ENCODE data around the gene SLC35E1. TPM values are rescaled to one million over a fixed set of nuclear protein-coding genes. Genes with fewer than 3 reads are reported as not detected.

Gene SLC35E1
- total and polyA plus RNA-seq, 2 donors from 2014 or later: 19.8 to 47.1 TPM

DNA sequence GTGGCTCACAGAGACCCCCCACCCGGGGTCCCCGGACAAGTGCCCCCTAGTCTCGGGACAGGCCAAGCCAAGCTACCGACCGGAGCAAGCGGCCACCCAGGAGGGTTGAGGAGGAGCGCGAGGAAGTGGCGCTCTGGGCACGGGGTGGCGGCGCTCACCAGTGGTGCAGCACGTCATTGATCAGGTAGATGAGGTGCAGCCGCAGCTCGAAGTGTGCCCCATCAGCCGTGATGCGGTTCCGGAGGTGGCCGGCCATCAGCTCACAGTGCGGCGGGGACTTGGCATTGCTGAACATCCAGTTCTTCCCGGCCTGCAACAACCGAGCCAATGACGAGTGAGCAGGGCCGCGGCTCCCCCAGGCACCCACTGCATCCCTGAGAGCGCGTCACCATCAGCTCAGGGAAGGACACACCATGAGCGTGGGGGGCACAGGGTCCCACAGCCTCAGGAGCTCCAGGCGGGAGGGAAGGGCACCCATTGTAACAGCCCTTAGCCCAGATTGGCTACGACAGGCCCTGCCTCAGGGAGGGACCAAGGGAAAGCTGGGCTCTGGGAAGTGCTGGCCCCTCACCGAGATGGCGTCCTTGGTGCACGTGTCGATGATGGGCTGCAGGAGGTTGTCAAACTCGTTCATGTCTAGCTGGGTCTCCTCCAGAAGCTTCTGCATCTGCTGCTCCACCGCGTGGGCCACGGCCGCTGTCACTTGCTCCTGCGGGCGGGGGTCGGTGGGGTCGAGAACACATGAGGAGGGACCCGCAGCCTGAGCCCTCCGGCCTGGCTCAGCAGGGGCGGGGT is 39.6 kb downstream of the SLC35E1 start:
- DNase-seq: no peak
- intact Hi-C loops (cut with DNase I): no loop called here

GRCh38 chr19:16531380-16531669 is 40.9 kb downstream of the SLC35E1 start:
- Histone ChIP-seq H3K27me3 (ENCODE audit: control insufficient read depth, insufficient read depth, low read length) (no peaks in the 10 kb centered on the region), H3K4me1 (ENCODE audit: control insufficient read depth in 2 of 3, insufficient read depth in 2 of 3, low read depth in 1 of 3, low read length in 3 of 3) (peaks cover 0 to 10% (median 8%) of the 10 kb centered on the region in 3 donors), H3K9me3 (ENCODE audit: control insufficient read depth in 2 of 3, insufficient read depth in 1 of 3, low read length in 3 of 3) (no peaks in the 10 kb centered on the region), H3K36me3 (ENCODE audit: control insufficient read depth in 2 of 3, insufficient read depth in 3 of 3, low read length in 3 of 3) (peaks cover 0 to 69% (median 31%) of the 10 kb centered on the region in 3 donors), H3K4me3 (ENCODE audit: low read length in 3 of 3) (no peak overlapping the region), H3K27ac (ENCODE audit: low read depth in 2 of 2, low read length in 2 of 2) (no peak overlapping the region), H3K9ac (ENCODE audit: low read length in 3 of 3) (no peak overlapping the region)
- intact Hi-C loops (cut with DNase I): no loop called here
- TF ChIP-seq CTCF (IDR thresholded peaks at IDR 0.05; ENCODE audit: borderline replicate concordance, extremely low read depth, insufficient read depth): no peak
- FAIRE-seq (no peak), DNase-seq (no peak)

More for the DNA sequence above, 39.6 kb downstream of the SLC35E1 start:
- TF ChIP-seq CTCF (IDR thresholded peaks at IDR 0.05; ENCODE audit: borderline replicate concordance, extremely low read depth, insufficient read depth): no peak
- Histone ChIP-seq H3K9ac (ENCODE audit: low read length in 3 of 3) (no peak overlapping the region), H3K4me1 (ENCODE audit: control insufficient read depth in 2 of 3, insufficient read depth in 2 of 3, low read depth in 1 of 3, low read length in 3 of 3) (no peaks in the 10 kb centered on the region), H3K4me3 (ENCODE audit: low read length in 3 of 3) (no peak overlapping the region), H3K27me3 (ENCODE audit: control insufficient read depth, insufficient read depth, low read length) (no peaks in the 10 kb centered on the region), H3K27ac (ENCODE audit: low read depth in 2 of 2, low read length in 2 of 2) (no peak overlapping the region), H3K36me3 (ENCODE audit: control insufficient read depth in 2 of 3, insufficient read depth in 3 of 3, low read length in 3 of 3) (peaks cover 0 to 63% (median 26%) of the 10 kb centered on the region in 3 donors), H3K9me3 (ENCODE audit: control insufficient read depth in 2 of 3, insufficient read depth in 1 of 3, low read length in 3 of 3) (no peaks in the 10 kb centered on the region)
- FAIRE-seq: no peak

DNA sequence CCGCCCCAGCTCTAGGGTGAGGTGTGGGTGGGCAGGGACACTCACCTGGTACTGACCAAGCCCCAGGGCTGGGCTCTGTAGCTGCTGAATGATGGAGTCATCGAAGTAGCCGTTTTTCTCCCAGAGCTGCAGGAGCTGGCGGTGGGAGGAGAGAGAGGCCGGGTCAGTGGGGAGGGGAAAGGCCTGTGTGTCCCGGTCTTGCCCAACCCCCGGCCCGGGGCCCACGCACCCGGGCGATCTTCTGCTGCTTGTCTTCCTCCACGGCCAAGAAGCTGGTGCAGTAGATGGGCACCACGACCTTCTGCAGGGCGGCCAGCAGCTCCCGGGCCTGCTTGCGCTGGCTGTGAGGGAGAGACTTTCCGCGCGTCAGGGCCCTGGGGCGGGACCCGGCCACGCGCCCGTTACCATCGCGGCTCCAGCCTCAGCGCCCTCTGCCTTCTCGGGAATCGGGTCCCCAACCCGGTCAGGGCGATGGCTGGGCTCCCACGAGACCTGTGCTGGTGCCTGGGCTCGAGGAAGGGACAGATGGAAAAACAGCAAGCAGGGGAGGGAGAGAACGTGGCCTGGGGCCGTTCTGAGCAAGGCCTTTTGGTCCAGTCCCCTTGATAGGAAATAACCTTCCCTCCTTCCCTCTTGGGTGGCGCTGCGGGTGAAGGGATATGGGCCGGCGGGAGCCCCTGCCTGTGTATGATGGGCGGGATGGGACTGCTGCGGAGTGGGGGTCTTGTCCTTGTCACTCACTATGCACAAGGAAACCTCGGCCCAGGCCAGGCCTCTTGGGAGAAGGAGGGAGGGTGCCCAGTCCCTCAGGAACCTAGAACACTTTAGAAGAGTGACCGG is 41.5 kb downstream of the SLC35E1 start:
- intact Hi-C loops (cut with DNase I): no loop called here
- DNase-seq (no peak), FAIRE-seq (no peak)
- Histone ChIP-seq H3K36me3 (ENCODE audit: control insufficient read depth in 2 of 3, insufficient read depth in 3 of 3, low read length in 3 of 3) (peaks cover 0 to 69% (median 28%) of the 10 kb centered on the region in 3 donors), H3K4me1 (ENCODE audit: control insufficient read depth in 2 of 3, insufficient read depth in 2 of 3, low read depth in 1 of 3, low read length in 3 of 3) (peaks cover 0 to 10% (median 9%) of the 10 kb centered on the region in 3 donors), H3K27ac (ENCODE audit: low read depth in 2 of 2, low read length in 2 of 2) (no peak overlapping the region), H3K27me3 (ENCODE audit: control insufficient read depth, insufficient read depth, low read length) (no peaks in the 10 kb centered on the region), H3K9ac (ENCODE audit: low read length in 3 of 3) (no peak overlapping the region), H3K9me3 (ENCODE audit: control insufficient read depth in 2 of 3, insufficient read depth in 1 of 3, low read length in 3 of 3) (no peaks in the 10 kb centered on the region), H3K4me3 (ENCODE audit: low read length in 3 of 3) (no peak overlapping the region)
- no peak for TF ChIP-seq CTCF (IDR thresholded peaks at IDR 0.05; ENCODE audit: borderline replicate concordance, extremely low read depth, insufficient read depth)

All from kidney (tissue), 14 donors.